Esophagus squamous epithelium (tissue), 4 donors: ENCODE data around the gene ZNF805.

Experiments
- CTCF ChIP-seq, 6 experiments: fragments of 450-650 bp in 4 of 6; fragments of 200-600 bp in 2 of 6; sonication (generic) in 2 of 6; IDR thresholded peaks; one replicate each; pipeline ENCODE4 v1.5.1; 2016 to 2019; ENCODE audit warnings: antibody characterized with exemption in 6 of 6, mild to moderate bottlenecking in 4 of 6, moderate library complexity in 4 of 6
- POLR2A ChIP-seq, 4 donors: fragments of 450-650 bp; IDR thresholded peaks; one replicate each; pipeline ENCODE4 v1.6.1; 2017; ENCODE audit warnings: antibody characterized with exemption in 4 of 4, mild to moderate bottlenecking in 4 of 4, moderate library complexity in 3 of 4

- no peak for TF ChIP-seq CTCF (IDR thresholded peaks at IDR 0.05)
- no peak for TF ChIP-seq POLR2A (IDR thresholded peaks at IDR 0.05)
Measured at GRCh38 chr19:57302727-57303401, 62.4 kb downstream of the ZNF805 start.
